Subcutaneous abdominal adipose tissue (tissue), 5 donors: ENCODE data around the gene CNTNAP2.

Source experiments
- H3K27ac ChIP-seq: one replicate; pipeline ENCODE4 v1.7.0; 2013; ENCODE audit warnings: low read depth, mild to moderate bottlenecking, inconsistent platforms, low read length, moderate library complexity
- H3K27me3 ChIP-seq, 5 donors: one replicate each; pipeline ENCODE4 v1.7.0; 2013; ENCODE audit warnings: low read length in 5 of 5, inconsistent platforms in 1 of 5; ENCODE audit not compliant: control insufficient read depth in 5 of 5, insufficient read depth in 4 of 5
- H3K36me3 ChIP-seq, 5 donors: one replicate each; pipeline ENCODE4 v1.7.0; 2013; ENCODE audit warnings: low read length in 5 of 5; ENCODE audit not compliant: control insufficient read depth in 5 of 5, insufficient read depth in 5 of 5
- H3K4me1 ChIP-seq, 5 donors: one replicate each; pipeline ENCODE4 v1.7.0; 2013; ENCODE audit warnings: low read length in 5 of 5, mild to moderate bottlenecking in 3 of 5, moderate library complexity in 1 of 5; ENCODE audit not compliant: control insufficient read depth in 5 of 5, insufficient read depth in 5 of 5
- H3K4me3 ChIP-seq, 5 donors: one replicate each; pipeline ENCODE4 v1.7.0; 2013; ENCODE audit warnings: low read length in 5 of 5, low read depth in 1 of 5
- H3K9ac ChIP-seq, 5 donors: one replicate each; pipeline ENCODE4 v1.7.0; 2013; ENCODE audit warnings: low read length in 5 of 5, mild to moderate bottlenecking in 4 of 5, moderate library complexity in 3 of 5
- H3K9me3 ChIP-seq, 5 donors: one replicate each; pipeline ENCODE4 v1.7.0; 2013; ENCODE audit warnings: low read length in 5 of 5; ENCODE audit not compliant: control insufficient read depth in 5 of 5
- donor health status: healthy.
- donor health status: healthy.
- donor health status: healthy.
- donor health status: healthy.
- donor health status: healthy.

CNTNAP2 gene

GRCh38 chr7:146401939-146402338, 285.3 kb downstream of the CNTNAP2 start:
- H3K27me3 ChIP-seq, result no peaks in the 10 kb centered on the region
- H3K9me3 ChIP-seq, result no peaks in the 10 kb centered on the region
- H3K27ac ChIP-seq, result no peak overlapping the region
- no peak overlapping the region for H3K9ac ChIP-seq
- no peaks in the 10 kb centered on the region for H3K4me1 ChIP-seq
- no peaks in the 10 kb centered on the region for H3K36me3 ChIP-seq
- no peak overlapping the region for H3K4me3 ChIP-seq

GRCh38 chr7:146405737-146406136, 289.1 kb downstream of the CNTNAP2 start:
- no peaks in the 10 kb centered on the region for H3K27me3 ChIP-seq
- H3K36me3 ChIP-seq, result no peaks in the 10 kb centered on the region
- no peaks in the 10 kb centered on the region for H3K9me3 ChIP-seq
- H3K4me1 ChIP-seq, result no peaks in the 10 kb centered on the region
- H3K9ac ChIP-seq, result no peak overlapping the region
- H3K4me3 ChIP-seq, result no peak overlapping the region
- H3K27ac ChIP-seq, result no peak overlapping the region

- no peak overlapping the region for H3K9ac ChIP-seq
- H3K27me3 ChIP-seq, result no peaks in the 10 kb centered on the region
- no peaks in the 10 kb centered on the region for H3K9me3 ChIP-seq
- no peaks in the 10 kb centered on the region for H3K36me3 ChIP-seq
- no peaks in the 10 kb centered on the region for H3K4me1 ChIP-seq
- H3K4me3 ChIP-seq, result no peak overlapping the region
- H3K27ac ChIP-seq, result no peak overlapping the region
Measured at GRCh38 chr7:146411975-146412374, 295.4 kb downstream of the CNTNAP2 start.

GRCh38 chr7:146412781-146413180, 296.2 kb downstream of the CNTNAP2 start:
- Histone ChIP-seq H3K9me3 (no peaks in the 10 kb centered on the region), H3K27ac (no peak overlapping the region), H3K4me3 (no peak overlapping the region), H3K9ac (no peak overlapping the region), H3K36me3 (no peaks in the 10 kb centered on the region), H3K4me1 (no peaks in the 10 kb centered on the region), H3K27me3 (no peaks in the 10 kb centered on the region)

- Histone ChIP-seq H3K27ac (no peak overlapping the region), H3K4me1 (no peaks in the 10 kb centered on the region), H3K36me3 (no peaks in the 10 kb centered on the region), H3K4me3 (no peak overlapping the region), H3K9me3 (no peaks in the 10 kb centered on the region), H3K27me3 (no peaks in the 10 kb centered on the region), H3K9ac (no peak overlapping the region)
Measured at GRCh38 chr7:146414373-146414772, 297.8 kb downstream of the CNTNAP2 start.

GRCh38 chr7:146414937-146415336, 298.3 kb downstream of the CNTNAP2 start:
- Histone ChIP-seq H3K9ac (no peak overlapping the region), H3K4me3 (no peak overlapping the region), H3K27ac (no peak overlapping the region), H3K9me3 (no peaks in the 10 kb centered on the region), H3K36me3 (no peaks in the 10 kb centered on the region), H3K27me3 (no peaks in the 10 kb centered on the region), H3K4me1 (no peaks in the 10 kb centered on the region)

- no peak overlapping the region for H3K9ac ChIP-seq
- H3K27ac ChIP-seq, result no peak overlapping the region
- H3K27me3 ChIP-seq, result no peaks in the 10 kb centered on the region
- no peaks in the 10 kb centered on the region for H3K36me3 ChIP-seq
- H3K4me1 ChIP-seq, result no peaks in the 10 kb centered on the region
- H3K9me3 ChIP-seq, result no peaks in the 10 kb centered on the region
- no peak overlapping the region for H3K4me3 ChIP-seq
Measured at GRCh38 chr7:146417176-146417575, 300.6 kb downstream of the CNTNAP2 start.

- H3K4me3 ChIP-seq, result no peak overlapping the region
- H3K9ac ChIP-seq, result no peak overlapping the region
- no peaks in the 10 kb centered on the region for H3K4me1 ChIP-seq
- H3K27ac ChIP-seq, result no peak overlapping the region
- H3K27me3 ChIP-seq, result no peaks in the 10 kb centered on the region
- no peaks in the 10 kb centered on the region for H3K36me3 ChIP-seq
- no peaks in the 10 kb centered on the region for H3K9me3 ChIP-seq
Measured at GRCh38 chr7:146423446-146423845, 306.8 kb downstream of the CNTNAP2 start.

GRCh38 chr7:146424084-146424483, 307.5 kb downstream of the CNTNAP2 start:
- H3K27me3 ChIP-seq, result no peaks in the 10 kb centered on the region
- H3K9me3 ChIP-seq, result peaks cover 0 to 4% (median 0%) of the 10 kb centered on the region in 5 donors
- H3K36me3 ChIP-seq, result no peaks in the 10 kb centered on the region
- H3K4me3 ChIP-seq, result no peak overlapping the region
- no peaks in the 10 kb centered on the region for H3K4me1 ChIP-seq
- H3K27ac ChIP-seq, result no peak overlapping the region
- no peak overlapping the region for H3K9ac ChIP-seq

- Histone ChIP-seq H3K4me3 (no peak overlapping the region), H3K27me3 (no peaks in the 10 kb centered on the region), H3K4me1 (no peaks in the 10 kb centered on the region), H3K9ac (no peak overlapping the region), H3K27ac (no peak overlapping the region), H3K36me3 (no peaks in the 10 kb centered on the region), H3K9me3 (peaks cover 0 to 4% (median 0%) of the 10 kb centered on the region in 5 donors)
Measured at GRCh38 chr7:146433501-146433900, 316.9 kb downstream of the CNTNAP2 start.

- H3K4me1 ChIP-seq, result no peaks in the 10 kb centered on the region
- H3K27me3 ChIP-seq, result no peaks in the 10 kb centered on the region
- no peak overlapping the region for H3K9ac ChIP-seq
- peaks cover 0 to 3% (median 0%) of the 10 kb centered on the region in 5 donors for H3K9me3 ChIP-seq
- H3K4me3 ChIP-seq, result no peak overlapping the region
- no peak overlapping the region for H3K27ac ChIP-seq
- H3K36me3 ChIP-seq, result no peaks in the 10 kb centered on the region
Measured at GRCh38 chr7:146443102-146443501, 326.5 kb downstream of the CNTNAP2 start.
